HG03442 (cell line): ENCODE data around the gene GTF2A1.
"Not testable (repeated sequence)": the region's sequence is repeated elsewhere in the genome, so short reads cannot be mapped to it uniquely, and the experiment has no call there.

Source experiments
- ATAC-seq: cut with Tn5 transposase; IDR thresholded peaks from one replicate; pipeline ENCODE4 v1.9.1; 2021; ENCODE audit warnings: mild to moderate bottlenecking, moderate library complexity; ENCODE audit not compliant: unreplicated experiment

Gene GTF2A1

DNA sequence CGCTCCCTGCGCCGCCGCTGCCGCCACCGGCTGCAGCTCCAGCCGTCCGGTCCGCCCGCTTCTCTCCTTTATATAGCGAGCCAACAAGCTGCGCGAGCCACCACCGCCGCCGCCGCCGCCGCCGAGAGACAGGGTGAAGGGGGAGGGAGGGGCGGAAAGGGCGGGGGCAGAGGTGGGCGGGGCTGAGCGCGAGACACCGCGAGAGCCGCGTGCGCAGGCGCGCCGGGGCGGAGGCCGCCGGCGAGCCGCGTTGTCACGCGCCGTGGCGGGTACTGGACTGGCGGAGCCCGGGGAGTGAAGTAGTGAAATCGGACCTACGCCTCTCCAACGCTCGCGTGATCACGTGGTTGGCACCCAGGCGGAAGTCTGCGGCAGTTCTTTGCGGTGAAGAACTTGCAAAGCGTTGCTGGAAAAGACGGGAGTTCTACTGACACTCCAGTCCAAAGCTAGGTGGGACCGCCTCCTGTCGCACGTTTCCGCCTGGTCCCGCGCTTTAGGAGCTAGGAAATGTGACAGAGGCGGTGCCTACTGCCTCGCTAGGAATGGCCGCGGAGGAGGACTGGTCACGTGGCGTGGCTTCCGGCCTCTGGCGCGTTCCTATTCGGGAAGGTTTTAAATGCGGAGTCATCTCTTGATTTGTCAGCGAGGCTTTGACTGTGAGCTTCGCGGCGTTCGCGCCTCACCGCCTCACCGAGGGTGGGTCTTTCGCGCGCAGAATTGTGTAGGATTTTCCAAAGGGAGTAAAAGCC, at the start of gene GTF2A1:
GTF2A1 (minus strand) TSS at position 130 of the 749 bp plus-strand sequence. CDS start 441 bp downstream, outside the sequence.
- peak; percentile 75 for ATAC-seq

DNA sequence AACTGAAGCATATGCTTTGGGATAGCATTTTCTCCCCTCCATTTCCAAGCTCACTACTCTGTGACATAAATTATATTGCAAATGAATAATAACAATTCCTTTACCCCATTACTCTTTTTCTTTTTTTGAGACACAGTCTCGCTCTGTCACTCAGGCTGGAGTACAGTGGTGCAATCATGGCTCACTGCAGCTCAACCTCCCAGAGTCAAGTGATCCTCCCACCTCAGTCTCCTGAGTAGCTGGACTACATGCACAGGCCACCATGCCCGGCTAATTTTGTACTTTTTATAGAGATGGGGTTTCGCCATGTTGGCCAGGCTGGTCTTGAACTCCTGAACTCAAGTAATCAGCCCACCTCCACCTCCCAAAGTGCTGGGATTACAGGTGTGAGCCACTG, 49.2 kb upstream of the GTF2A1 start:
- ATAC-seq, result no peak

DNA sequence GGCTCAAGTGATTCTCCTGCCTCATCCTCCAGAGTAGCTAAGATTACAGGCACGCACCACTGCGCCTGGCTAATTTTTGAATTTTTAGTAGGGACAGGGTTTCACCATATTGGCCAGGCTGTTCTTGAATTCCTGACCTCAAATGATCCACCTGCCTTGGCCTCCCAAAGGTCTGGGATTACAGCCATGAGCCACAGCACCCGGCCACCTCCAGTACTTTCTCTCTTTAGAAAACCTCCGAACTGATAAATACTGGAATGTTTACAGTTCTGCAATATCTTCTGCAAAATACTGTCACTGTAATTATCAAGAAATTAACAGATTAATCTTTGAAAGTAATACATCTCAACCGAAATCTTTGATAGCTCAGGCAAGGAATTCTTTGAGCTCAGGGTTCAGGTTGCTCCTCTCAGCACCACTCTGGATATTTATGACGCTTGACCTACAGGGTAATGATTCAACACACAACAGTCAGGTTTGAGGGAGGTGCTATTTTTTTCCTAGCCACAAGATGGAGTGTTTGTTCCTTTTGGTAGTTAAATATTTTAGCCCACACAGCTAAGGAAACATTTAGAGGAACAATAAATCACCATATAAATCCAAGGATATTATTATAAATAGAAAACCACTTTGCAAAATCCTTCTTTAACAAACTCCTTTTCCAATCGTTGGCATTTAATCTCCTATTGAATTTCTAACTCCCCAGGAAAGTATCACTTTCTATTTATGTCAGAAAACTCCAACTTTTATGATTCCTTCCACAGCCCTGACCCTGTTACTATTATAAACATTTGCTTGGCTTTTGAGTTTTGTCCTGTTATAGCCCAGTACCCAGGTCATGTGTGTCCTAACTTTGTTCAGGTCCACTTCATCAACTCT, 48.6 kb upstream of the GTF2A1 start:
- ATAC-seq, result peak; percentile 80

DNA sequence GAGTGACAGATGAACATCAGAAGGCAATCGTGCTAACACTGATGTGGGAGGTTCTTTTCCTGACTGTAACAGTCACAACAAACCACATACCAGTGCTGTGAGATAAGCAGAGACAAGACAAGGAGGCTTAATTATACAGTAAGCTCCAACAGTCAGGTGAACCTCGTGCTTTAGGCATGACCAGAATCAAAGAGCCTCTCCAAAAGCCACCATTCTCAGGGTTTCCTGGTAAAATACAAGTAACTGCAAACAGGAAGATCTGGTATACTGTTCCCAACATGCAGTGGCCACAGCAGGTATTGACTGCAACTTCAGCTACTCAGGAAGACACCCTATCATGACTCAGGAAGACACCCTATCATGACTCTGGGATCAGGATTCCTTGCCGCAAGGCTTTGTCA, 47.3 kb upstream of the GTF2A1 start:
- no peak for ATAC-seq

DNA sequence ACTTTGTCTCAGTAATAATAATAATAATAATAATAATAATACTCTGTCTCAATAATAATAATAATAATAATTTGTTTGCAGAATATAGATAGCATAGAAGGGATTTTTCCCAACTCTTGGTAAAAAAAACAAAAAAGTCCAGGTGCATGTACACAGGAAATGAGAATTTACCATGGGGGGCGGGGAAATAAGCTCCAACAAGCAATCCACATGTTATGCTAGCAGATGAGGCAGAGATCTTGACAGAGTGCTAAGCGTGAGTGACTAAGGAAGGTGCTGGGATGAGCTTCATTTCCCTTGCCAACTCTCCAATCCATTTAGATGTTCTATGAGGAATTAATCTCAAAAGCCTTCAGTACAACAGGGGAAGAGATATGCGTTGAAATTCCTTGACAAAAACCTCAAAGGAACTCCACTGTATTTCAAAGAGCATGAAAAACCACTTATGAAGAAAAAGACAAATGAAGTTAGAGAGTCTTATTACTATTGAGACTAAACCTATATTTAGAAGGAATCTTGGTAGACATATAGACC, 44.9 kb upstream of the GTF2A1 start:
- no peak for ATAC-seq

DNA sequence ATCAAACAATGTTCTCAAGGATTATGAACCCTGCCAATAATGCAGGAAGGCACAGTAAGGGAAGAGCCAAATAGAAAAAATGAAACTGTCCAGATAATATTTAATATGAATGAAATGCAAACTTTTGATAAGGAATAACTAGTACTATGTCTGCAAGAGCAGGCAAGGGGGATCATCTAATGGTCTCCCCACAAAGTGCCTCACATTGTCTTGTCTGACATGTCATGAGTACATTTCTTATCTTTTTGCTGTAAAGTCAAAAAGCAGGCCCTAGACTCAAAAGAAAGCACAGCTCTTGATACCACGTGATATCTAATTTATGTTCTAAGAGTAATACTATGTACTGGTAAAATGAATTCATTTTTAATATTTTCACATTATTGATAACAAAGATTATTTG, 43.9 kb upstream of the GTF2A1 start:
- no peak for ATAC-seq

DNA sequence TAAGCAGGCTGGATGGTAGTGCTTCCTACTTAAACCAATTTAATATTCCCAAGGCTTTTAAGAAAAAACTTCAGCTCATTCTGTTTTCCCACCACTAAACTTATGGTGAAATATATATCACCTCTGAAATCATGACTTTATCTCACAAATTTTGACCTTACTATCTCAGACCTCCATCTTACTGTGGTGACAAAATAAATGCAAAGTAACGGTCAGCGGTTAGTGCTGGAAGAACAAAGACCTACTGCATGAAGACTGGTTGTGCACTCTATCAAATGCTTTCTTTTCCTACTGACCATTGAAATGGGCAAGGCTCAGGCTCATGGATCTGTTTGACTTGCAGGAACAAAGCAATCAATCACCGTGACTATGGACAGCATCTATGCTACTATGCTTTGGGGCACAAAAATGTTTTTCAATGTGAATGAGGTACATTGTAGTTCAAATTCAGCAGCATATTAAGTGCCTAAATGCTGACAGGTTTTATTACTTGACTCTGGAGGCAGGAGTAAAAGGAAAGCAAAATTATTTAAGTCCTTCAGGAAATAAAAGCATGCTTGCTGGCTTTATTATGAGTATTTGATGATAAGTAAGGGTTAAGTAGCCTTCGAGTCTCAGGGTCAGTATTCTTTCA, 43.1 kb upstream of the GTF2A1 start:
- ATAC-seq, result no peak

DNA sequence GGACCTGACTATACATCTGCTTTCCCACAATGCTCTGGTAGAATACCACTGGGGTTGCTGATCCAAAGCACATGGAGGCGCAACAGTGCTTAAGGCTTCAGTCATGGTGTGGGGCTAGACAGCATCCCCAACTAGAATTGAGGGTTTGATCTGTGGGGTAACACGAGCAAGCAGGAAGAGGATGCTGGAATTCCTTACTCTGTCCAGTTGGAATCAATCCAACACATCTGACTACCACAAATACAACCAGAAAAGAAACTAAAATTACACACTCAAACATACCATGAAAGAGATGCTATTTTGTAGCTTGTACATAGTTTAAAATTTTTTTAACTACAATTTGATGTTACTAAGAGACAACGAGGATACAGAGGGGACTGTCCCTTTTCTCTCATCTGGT, 40.4 kb upstream of the GTF2A1 start:
- no peak for ATAC-seq

DNA sequence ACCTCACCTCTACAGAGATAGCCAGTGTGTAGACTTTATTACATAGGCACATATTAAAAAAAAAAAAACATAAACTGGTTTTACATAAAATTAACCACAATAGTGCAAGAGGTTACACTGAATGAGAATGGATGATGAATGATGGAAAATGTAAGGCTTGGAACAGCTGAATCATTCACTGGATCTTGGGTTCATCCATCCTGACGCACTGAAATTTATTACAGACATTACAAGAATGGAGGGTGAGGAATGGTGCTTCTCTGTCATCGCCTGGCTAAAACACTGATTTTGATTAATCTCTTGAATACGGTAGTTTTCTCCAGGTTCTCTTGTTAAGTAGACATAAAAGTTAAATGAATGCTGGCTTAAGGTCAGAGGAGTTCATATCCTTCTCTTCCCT, 40.0 kb upstream of the GTF2A1 start:
- ATAC-seq, result no peak

DNA sequence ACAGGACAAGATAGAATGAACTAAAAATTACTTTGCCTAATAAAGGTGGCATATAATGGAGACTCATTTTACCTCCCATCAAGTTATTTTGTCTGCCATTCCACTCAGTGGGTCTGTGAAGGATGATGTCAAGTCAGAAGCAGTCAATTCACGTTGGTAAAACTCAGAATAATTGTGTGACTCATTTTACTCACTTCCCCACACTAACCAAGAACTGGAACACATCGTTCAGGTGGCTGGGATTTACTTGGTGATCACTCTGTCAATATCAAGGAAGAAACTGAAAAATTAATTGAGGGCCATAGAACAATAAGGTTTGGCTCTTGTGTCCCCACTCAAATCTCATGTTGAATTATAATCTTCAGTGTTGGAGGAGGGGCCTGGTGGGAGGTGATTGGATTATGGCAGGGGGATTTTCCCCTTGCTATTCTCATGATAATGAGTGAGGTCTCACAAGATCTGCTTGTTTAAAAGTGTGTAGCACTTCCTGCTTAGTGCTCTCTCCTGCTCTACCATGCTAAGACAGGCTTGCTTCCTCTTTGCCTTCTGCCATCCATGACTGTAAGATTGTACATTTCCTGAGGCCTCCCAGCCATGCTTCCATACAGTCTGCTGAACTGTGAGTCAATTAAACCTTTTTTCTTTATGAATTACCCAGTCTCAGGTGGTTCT, 35.7 kb upstream of the GTF2A1 start:
- peak; percentile 80 for ATAC-seq

DNA sequence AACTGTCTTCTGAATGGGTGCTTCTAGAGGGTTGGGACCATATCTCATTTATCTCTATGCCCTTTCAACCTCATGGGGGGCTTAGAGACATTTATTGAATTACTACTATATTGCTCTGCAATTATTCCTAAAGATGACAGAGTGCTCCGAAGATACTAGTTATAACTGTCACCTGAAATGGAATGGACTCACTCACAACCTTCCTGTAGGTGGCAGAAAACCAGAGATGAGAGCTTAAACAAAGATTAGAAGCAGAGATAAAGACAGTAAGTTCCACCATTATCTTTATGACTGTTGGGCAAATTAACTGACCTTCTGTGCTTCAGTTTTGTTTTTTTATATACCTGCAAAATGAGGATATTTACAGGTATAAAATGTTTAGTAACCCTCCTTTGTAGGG, 31.5 kb upstream of the GTF2A1 start:
- no peak for ATAC-seq

DNA sequence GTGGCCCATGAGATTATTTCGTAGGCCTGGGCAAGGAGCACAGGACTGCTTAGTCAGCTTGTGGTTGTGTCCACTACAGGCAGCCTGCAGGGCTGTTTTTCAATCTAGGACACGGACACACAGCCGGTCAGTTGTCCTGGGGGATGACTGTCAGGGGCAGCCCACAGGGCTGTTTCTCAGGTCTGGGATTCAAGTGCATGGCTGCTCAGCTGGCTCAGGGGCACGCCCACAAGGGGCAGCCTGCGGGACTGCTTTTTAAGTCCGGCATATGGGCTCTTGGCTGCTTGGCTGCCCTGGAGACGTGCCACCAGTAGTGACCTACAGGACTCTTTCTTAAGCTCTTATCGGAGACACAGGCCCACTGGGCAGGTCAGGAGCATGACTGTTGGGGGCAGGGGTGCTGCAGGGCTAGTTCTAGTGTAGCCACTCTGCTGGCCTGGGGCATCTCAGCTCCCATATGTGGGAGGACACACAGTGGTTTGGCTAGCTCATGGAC, 26.6 kb upstream of the GTF2A1 start:
- no peak for ATAC-seq

DNA sequence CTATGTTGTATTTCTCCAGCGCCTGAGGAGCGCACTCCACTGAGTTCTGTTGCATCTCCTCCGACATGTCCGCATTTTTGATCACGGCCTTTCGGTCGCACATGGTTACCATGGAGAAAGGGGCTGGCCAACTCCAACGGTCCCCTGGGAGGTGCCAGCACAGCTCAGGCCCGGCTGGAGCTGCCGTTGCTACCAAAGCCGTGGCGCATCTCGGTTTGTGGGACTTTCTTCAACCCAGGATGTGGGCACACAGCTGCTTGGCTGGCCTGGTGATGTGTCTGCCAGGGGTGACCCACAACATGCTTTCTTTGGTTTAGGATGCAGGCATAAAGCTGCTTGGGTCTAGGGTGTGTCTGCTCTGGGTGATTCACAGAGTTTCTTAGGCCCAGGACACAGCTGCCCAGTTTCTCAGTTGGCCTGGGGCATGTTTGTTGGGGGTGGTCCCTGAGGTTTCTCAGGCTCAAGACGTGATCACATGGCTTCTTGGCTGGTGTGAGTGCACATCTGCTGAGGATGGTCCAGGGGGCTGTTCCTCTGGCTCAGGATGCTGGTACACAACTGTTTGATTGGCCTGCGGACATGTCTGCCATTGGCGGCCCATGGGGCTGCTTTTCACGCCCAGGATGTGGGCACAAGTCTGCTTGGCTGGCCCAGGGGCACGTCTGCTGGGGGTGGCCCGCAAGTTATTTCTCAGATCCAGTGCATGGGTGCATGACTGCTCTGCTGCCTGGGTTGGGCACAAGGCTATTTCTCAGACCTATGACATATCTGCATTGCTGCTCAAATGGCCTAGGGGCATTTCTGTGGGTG, 25.9 kb upstream of the GTF2A1 start:
- no peak for ATAC-seq

DNA sequence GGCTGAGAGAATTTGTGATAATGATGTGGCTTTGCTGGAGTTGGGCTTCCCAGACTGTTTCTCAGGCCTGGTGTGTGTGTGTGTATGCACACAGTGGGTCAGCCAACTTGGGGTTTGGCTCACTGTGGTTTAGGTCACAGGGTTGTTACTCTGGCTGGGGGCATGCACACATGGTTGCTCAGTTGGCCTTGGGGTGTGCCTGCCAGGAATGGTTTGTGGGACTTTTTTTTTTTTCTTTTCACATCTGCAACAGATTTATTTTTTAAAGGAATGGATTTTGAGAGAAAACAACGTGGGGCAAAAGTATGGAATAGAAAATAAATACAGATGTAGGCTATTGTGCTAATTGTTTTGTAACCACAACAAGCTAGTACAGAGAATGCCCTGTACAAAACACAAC, 25.0 kb upstream of the GTF2A1 start:
- ATAC-seq, result no peak

DNA sequence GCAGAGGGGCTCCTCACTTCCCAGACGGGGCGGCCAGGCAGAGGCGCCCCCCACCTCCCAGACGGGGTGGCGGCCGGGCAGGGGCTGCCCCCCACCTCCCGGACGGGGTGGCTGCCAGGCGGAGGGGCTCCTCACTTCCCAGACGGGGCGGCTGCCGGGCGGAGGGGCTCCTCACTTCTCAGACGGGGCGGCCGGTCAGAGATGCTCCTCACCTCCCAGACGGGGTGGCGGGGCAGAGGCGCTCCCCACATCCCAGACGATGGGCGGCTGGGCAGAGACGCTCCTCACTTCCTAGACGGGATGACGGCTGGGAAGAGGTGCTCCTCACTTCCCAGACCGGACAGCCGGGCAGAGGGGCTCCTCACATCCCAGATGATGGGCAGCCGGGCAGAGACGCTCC, 23.7 kb upstream of the GTF2A1 start:
- ATAC-seq, result not testable (repeated sequence)

DNA sequence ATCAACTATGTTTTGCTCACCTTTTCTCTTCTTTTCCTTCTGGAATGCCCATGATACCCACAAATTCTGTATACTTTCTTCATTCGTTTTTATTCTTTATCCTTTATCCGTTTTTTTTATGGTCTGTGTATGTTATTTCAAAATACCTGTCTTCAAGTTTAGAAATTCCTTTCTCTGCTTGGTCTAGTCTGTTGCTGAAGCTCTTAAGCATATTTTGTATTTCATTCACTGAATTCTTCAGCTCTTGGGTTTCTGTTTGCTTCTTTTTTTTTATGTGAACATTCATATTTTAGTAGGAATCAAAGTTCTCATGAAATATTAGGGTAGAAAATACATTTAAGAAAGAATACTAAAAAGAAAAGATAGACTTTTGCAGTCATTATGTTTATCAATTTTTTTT, 22.7 kb upstream of the GTF2A1 start:
- ATAC-seq, result no peak

DNA sequence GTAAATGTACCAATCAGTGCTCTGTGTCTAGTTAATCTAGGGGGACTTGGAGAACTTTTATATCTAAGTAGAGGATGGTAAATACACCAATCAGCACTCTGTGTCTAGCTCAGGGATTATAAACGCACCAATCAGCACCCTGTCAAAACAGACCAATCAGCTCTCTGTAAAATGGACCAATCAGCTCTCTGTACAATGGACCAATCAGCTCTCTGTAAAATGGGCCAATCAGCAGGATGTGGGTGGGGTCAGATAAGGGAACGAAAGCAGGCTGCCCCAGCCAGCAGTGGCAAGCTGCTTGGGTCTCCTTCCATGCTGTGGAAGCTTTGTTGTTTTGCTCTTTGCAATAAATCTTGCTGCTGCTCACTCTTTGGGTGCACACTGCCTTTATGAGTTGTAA, 16.1 kb upstream of the GTF2A1 start:
- not testable (repeated sequence) for ATAC-seq

DNA sequence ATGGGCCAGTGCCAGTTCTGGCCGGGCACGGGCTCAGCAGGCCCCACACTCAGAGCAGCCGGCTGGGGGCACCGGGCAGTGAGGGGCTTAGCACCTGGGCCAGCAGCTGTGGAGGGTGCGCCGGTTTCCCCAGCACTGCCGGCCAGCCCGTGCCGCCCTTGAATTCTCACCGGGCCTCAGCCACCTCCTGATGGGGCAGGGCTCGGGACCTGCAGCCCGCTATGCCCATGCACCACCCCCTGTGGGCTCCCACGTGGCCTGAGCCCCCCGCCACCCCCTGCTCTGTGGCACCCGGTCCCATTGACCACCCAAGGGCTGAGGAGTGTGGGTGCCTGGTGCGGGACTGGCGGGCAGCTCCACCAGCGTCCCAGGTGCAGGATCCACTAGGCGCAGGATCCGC, 15.4 kb upstream of the GTF2A1 start:
- no peak for ATAC-seq

DNA sequence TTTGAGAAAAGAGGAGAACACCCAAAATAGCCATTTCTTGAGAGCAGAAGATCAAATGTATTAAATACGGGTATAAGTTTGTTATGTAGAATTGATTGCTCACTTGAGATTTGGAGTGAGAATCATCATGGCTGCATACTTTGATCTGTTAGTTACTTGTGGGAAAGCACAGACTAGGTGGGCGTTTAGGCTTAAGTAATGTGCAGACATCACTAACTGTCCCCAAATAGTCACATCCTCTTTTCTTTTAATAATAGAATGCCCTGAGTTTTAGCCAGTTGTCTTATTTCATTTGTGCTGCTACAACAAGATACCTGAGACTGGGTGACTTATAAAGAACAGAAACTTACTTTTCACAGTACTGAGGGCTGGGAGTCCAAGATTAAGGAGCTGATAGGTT, 14.3 kb upstream of the GTF2A1 start:
- ATAC-seq, result peak; percentile 82

DNA sequence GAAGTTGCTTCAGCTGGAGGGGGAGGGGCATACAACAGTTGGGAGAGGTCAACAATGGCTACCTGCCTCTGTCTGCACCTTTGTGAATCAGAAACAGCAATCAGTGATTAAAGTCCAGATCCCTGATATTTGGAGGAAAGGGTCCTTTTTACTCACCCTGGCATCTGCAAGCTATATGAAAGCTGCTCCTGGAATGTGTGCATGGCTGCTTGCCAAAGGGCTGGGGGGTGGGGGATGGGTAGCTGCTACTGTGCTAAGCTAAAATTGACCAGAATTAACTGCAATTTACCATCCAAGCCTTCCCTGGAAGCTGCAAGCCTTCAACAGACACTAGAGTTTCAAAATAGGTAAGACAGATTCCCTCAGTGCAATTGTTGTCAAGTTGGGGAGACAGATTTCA, 13.5 kb upstream of the GTF2A1 start:
- no peak for ATAC-seq
